ENCODE results near the gene DDX21.

The DDX21 gene

DNA sequence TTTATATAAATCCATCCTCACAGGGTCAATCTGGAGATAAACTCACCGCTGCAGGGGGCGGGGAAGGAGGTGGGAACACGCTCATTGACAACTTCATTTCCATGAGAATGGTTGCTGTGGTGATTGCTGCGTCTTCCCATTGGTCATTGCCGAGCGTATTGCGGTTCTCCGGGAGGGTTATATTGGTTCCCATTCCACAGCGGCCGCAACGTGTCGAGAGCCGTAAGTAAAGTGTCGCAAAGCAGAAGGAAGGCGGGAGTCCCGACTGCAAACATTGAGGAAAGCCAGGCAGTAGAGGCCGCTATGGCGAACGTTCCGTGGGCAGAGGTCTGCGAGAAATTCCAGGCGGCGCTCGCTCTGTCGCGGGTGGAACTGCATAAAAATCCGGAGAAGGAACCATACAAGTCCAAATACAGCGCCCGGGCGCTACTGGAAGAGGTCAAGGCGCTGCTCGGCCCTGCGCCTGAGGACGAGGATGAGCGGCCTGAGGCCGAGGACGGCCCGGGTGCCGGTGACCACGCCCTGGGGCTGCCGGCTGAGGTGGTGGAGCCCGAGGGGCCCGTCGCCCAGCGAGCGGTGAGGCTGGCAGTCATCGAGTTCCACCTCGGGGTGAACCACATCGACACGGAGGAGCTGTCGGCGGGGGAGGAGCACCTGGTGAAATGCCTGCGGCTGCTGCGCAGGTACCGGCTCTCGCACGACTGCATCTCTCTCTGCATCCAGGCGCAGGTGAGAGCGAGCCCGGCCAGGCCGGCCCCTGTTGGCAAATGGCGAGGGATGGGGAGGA, 32.8 kb downstream of the DDX21 start, which contains the start of gene KIFBP (continued):
- TF ChIP-seq ZNF548 (tag by site-specific recombination; IDR thresholded peaks at IDR 0.05), result no peak
- no peak for TF ChIP-seq SETDB1 (IDR thresholded peaks at IDR 0.05; ENCODE audit: insufficient read length, low read length)
- TF ChIP-seq, protein P1, sequence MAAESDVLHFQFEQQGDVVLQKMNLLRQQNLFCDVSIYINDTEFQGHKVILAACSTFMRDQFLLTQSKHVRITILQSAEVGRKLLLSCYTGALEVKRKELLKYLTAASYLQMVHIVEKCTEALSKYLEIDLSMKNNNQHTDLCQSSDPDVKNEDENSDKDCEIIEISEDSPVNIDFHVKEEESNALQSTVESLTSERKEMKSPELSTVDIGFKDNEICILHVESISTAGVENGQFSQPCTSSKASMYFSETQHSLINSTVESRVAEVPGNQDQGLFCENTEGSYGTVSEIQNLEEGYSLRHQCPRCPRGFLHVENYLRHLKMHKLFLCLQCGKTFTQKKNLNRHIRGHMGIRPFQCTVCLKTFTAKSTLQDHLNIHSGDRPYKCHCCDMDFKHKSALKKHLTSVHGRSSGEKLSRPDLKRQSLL (tag by site-specific recombination; IDR thresholded peaks at IDR 0.05), result 0 out of 2 replicates have a peak, but pooled peaks have one; percentile 10
- TF ChIP-seq, protein P2, sequence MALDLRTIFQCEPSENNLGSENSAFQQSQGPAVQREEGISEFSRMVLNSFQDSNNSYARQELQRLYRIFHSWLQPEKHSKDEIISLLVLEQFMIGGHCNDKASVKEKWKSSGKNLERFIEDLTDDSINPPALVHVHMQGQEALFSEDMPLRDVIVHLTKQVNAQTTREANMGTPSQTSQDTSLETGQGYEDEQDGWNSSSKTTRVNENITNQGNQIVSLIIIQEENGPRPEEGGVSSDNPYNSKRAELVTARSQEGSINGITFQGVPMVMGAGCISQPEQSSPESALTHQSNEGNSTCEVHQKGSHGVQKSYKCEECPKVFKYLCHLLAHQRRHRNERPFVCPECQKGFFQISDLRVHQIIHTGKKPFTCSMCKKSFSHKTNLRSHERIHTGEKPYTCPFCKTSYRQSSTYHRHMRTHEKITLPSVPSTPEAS (tag by site-specific recombination; IDR thresholded peaks at IDR 0.05), result no peak
- TF ChIP-seq OSR2 (tag by site-specific recombination; IDR thresholded peaks at IDR 0.05), result no peak
- no peak for TF ChIP-seq ZNF423 (tag by site-specific recombination; IDR thresholded peaks at IDR 0.05)
- TF ChIP-seq ZNF76 (tag by site-specific recombination; IDR thresholded peaks at IDR 0.05; ENCODE audit: borderline replicate concordance, low read depth), result peak; percentile 48; the same call in 1 of the 2 replicates
- TF ChIP-seq ZNF37A (tag by site-specific recombination; IDR thresholded peaks at IDR 0.05), result no peak
- TF ChIP-seq SP2 (tag by site-specific recombination; IDR thresholded peaks at IDR 0.05), result peak; percentile 90
- peak; percentile 70 for TF ChIP-seq KLF16 (tag by site-specific recombination; IDR thresholded peaks at IDR 0.05)
- no peak for TF ChIP-seq ZNF426 (tag by site-specific recombination; IDR thresholded peaks at IDR 0.05)
- no peak for TF ChIP-seq ZNF549 (tag by site-specific recombination; IDR thresholded peaks at IDR 0.05)
- TF ChIP-seq, protein P3, sequence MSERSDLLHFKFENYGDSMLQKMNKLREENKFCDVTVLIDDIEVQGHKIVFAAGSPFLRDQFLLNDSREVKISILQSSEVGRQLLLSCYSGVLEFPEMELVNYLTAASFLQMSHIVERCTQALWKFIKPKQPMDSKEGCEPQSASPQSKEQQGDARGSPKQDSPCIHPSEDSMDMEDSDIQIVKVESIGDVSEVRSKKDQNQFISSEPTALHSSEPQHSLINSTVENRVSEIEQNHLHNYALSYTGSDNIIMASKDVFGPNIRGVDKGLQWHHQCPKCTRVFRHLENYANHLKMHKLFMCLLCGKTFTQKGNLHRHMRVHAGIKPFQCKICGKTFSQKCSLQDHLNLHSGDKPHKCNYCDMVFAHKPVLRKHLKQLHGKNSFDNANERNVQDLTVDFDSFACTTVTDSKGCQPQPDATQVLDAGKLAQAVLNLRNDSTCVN (tag by site-specific recombination; optimal IDR thresholded peaks at IDR 0.05), result peak; percentile 48
- TF ChIP-seq BCL11A (tag by site-specific recombination; IDR thresholded peaks at IDR 0.05; ENCODE audit: low read depth), result no peak
- TF ChIP-seq ZNF292 (tag by site-specific recombination; IDR thresholded peaks at IDR 0.05; ENCODE audit: borderline replicate concordance, low read depth), result no peak
- no peak for TF ChIP-seq ZNF157 (tag by site-specific recombination; IDR thresholded peaks at IDR 0.05)
- TF ChIP-seq PRDM1 (tag by site-specific recombination; IDR thresholded peaks at IDR 0.05), result no peak
- TF ChIP-seq ZNF544 (tag by site-specific recombination; IDR thresholded peaks at IDR 0.05), result no peak
- no peak for TF ChIP-seq SCRT2 (tag by site-specific recombination; IDR thresholded peaks at IDR 0.05)
- TF ChIP-seq ZNF391 (tag by site-specific recombination; IDR thresholded peaks at IDR 0.05; ENCODE audit: borderline replicate concordance, low read depth), result peak; percentile 60; the same call in 1 of the 2 replicates
- TF ChIP-seq, protein P4, sequence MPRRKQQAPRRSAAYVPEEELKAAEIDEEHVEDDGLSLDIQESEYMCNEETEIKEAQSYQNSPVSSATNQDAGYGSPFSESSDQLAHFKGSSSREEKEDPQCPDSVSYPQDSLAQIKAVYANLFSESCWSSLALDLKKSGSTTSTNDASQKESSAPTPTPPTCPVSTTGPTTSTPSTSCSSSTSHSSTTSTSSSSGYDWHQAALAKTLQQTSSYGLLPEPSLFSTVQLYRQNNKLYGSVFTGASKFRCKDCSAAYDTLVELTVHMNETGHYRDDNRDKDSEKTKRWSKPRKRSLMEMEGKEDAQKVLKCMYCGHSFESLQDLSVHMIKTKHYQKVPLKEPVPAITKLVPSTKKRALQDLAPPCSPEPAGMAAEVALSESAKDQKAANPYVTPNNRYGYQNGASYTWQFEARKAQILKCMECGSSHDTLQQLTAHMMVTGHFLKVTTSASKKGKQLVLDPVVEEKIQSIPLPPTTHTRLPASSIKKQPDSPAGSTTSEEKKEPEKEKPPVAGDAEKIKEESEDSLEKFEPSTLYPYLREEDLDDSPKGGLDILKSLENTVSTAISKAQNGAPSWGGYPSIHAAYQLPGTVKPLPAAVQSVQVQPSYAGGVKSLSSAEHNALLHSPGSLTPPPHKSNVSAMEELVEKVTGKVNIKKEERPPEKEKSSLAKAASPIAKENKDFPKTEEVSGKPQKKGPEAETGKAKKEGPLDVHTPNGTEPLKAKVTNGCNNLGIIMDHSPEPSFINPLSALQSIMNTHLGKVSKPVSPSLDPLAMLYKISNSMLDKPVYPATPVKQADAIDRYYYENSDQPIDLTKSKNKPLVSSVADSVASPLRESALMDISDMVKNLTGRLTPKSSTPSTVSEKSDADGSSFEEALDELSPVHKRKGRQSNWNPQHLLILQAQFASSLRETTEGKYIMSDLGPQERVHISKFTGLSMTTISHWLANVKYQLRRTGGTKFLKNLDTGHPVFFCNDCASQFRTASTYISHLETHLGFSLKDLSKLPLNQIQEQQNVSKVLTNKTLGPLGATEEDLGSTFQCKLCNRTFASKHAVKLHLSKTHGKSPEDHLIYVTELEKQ (tag by site-specific recombination; IDR thresholded peaks at IDR 0.05; ENCODE audit: borderline replicate concordance), result no peak
- no peak for TF ChIP-seq ZNF155 (tag by site-specific recombination; IDR thresholded peaks at IDR 0.05)
- TF ChIP-seq ZNF664 (tag by site-specific recombination; IDR thresholded peaks at IDR 0.05), result no peak
- TF ChIP-seq REPIN1 (tag by site-specific recombination; IDR thresholded peaks at IDR 0.05; ENCODE audit: low read depth), result no peak; the same call in 1 of the 2 replicates
- TF ChIP-seq, protein P5, sequence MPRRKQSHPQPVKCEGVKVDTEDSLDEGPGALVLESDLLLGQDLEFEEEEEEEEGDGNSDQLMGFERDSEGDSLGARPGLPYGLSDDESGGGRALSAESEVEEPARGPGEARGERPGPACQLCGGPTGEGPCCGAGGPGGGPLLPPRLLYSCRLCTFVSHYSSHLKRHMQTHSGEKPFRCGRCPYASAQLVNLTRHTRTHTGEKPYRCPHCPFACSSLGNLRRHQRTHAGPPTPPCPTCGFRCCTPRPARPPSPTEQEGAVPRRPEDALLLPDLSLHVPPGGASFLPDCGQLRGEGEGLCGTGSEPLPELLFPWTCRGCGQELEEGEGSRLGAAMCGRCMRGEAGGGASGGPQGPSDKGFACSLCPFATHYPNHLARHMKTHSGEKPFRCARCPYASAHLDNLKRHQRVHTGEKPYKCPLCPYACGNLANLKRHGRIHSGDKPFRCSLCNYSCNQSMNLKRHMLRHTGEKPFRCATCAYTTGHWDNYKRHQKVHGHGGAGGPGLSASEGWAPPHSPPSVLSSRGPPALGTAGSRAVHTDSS (tag by site-specific recombination; IDR thresholded peaks at IDR 0.05), result no peak
- TF ChIP-seq ZNF133 (tag by site-specific recombination; IDR thresholded peaks at IDR 0.05), result no peak
- TF ChIP-seq HOXA7 (CRISPR knock-in tag; IDR thresholded peaks at IDR 0.05; ENCODE audit: borderline replicate concordance), result no peak
- no peak for TF ChIP-seq ZNF404 (tag by site-specific recombination; IDR thresholded peaks at IDR 0.05)
- no peak for TF ChIP-seq ZNF621 (tag by site-specific recombination; IDR thresholded peaks at IDR 0.05)
- TF ChIP-seq, protein P6, sequence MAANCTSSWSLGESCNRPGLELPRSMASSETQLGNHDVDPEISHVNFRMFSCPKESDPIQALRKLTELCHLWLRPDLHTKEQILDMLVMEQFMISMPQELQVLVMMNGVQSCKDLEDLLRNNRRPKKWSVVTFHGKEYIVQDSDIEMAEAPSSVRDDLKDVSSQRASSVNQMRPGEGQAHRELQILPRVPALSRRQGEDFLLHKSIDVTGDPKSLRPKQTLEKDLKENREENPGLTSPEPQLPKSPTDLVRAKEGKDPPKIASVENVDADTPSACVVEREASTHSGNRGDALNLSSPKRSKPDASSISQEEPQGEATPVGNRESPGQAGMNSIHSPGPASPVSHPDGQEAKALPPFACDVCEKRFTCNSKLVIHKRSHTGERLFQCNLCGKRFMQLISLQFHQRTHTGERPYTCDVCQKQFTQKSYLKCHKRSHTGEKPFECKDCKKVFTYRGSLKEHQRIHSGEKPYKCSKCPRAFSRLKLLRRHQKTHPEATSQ (tag by site-specific recombination; IDR thresholded peaks at IDR 0.05), result peak; percentile 22; the same call in 1 of the 2 replicates
- TF ChIP-seq ZNF629 (tag by site-specific recombination; IDR thresholded peaks at IDR 0.05), result no peak; the same call in 1 of the 2 replicates

Data from HEK293 (cell line).